Measurements from ENCODE around the gene MAST3. TPM values are rescaled to one million over a fixed set of nuclear protein-coding genes. Genes with fewer than 3 reads are reported as not detected.

Gene MAST3
- total RNA-seq, 1 donor from 2014 or later, result 5.6 TPM

- intact Hi-C loops (cut with micrococcal nuclease), result no loop called here
- ATAC-seq, result no peak
- DNase-seq, result no peak
Measured at GRCh38 chr19:18107235-18107634, 9.7 kb downstream of the MAST3 start.

- no peak for DNase-seq
- intact Hi-C loops (cut with micrococcal nuclease), result no loop called here
- ATAC-seq, result no peak
Measured at GRCh38 chr19:18108897-18109296, 11.3 kb downstream of the MAST3 start.

GRCh38 chr19:18109341-18109732, 11.8 kb downstream of the MAST3 start:
- intact Hi-C loops (cut with micrococcal nuclease), result no loop called here
- no peak for ATAC-seq
- no peak for DNase-seq

GRCh38 chr19:18109733-18110608, 12.4 kb downstream of the MAST3 start:
- peak; percentile 82 for ATAC-seq
- peak; percentile 79 for DNase-seq
- intact Hi-C loops (cut with micrococcal nuclease), result no loop called here

GRCh38 chr19:18110609-18111232, 13.1 kb downstream of the MAST3 start:
- ATAC-seq (no peak), DNase-seq (no peak)
- intact Hi-C loops (cut with micrococcal nuclease), result no loop called here

GRCh38 chr19:18112989-18113478, 15.5 kb downstream of the MAST3 start:
- DNase-seq (peak; percentile 91), ATAC-seq (peak; percentile 60)
- intact Hi-C loops (cut with micrococcal nuclease), result no loop called here

GRCh38 chr19:18113827-18114226, 16.2 kb downstream of the MAST3 start:
- no peak for DNase-seq
- no peak for ATAC-seq
- intact Hi-C loops (cut with micrococcal nuclease), result no loop called here

GRCh38 chr19:18114483-18114882, 16.9 kb downstream of the MAST3 start:
- ATAC-seq (no peak), DNase-seq (no peak)
- intact Hi-C loops (cut with micrococcal nuclease), result no loop called here

- intact Hi-C loops (cut with micrococcal nuclease), result no loop called here
- no peak for ATAC-seq
- DNase-seq, result no peak
Measured at GRCh38 chr19:18117364-18117691, 19.8 kb downstream of the MAST3 start.

- intact Hi-C loops (cut with micrococcal nuclease), result no loop called here
- DNase-seq, result peak; percentile 95
- peak; percentile 96 for ATAC-seq
Measured at GRCh38 chr19:18117692-18118378, 20.3 kb downstream of the MAST3 start.

- DNase-seq (no peak), ATAC-seq (no peak)
- intact Hi-C loops (cut with micrococcal nuclease), result no loop called here
Measured at GRCh38 chr19:18118420-18119012, 20.9 kb downstream of the MAST3 start.

- no peak for ATAC-seq
- DNase-seq, result no peak
- intact Hi-C loops (cut with micrococcal nuclease), result no loop called here
Measured at GRCh38 chr19:18119013-18119716, 21.6 kb downstream of the MAST3 start.

- DNase-seq, result no peak
- intact Hi-C loops (cut with micrococcal nuclease), result no loop called here
Measured at GRCh38 chr19:18119717-18120105, 22.1 kb downstream of the MAST3 start.

GRCh38 chr19:18120127-18120526, 22.5 kb downstream of the MAST3 start:
- DNase-seq (no peak), ATAC-seq (no peak)
- intact Hi-C loops (cut with micrococcal nuclease), result no loop called here

More at GRCh38 chr19:18119717-18120105, 22.1 kb downstream of the MAST3 start:
- no peak for ATAC-seq

GRCh38 chr19:18121166-18121565, 23.6 kb downstream of the MAST3 start:
- ATAC-seq, result no peak
- intact Hi-C loops (cut with micrococcal nuclease), result no loop called here
- no peak for DNase-seq

- no peak for DNase-seq
- intact Hi-C loops (cut with micrococcal nuclease), result no loop called here
Measured at GRCh38 chr19:18122424-18122823, 24.8 kb downstream of the MAST3 start.

GRCh38 chr19:18122860-18123795, 25.6 kb downstream of the MAST3 start:
- peak; percentile 22 for ATAC-seq
- intact Hi-C loops (cut with micrococcal nuclease), result no loop called here
- DNase-seq, result peak; percentile 56

More at GRCh38 chr19:18122424-18122823, 24.8 kb downstream of the MAST3 start:
- no peak for ATAC-seq

GRCh38 chr19:18123819-18124218, 26.2 kb downstream of the MAST3 start:
- peak; percentile 17 for ATAC-seq
- DNase-seq, result no peak
- intact Hi-C loops (cut with micrococcal nuclease), result no loop called here
